Caco-2 (cell line): ENCODE measurements around the gene MAML1. TPM values are rescaled to one million over a fixed set of nuclear protein-coding genes. Genes with fewer than 3 reads are reported as not detected.

Experiments
- BruUV-seq: library from RNA; stranded (reverse); fragments of 400-500 nt; replicated peaks from 2 replicates; lab custom pipeline; 2021; lab: Mats Ljungman, UMichigan
- CTCF ChIA-PET: fragments of 300-600 bp; sonication (Branson Sonifier 250); formaldehyde crosslinking; loops from one replicate; lab custom pipeline; 2022; ENCODE audit warnings: antibody characterized with exemption; lab: Charles Lee
- POLR2A ChIA-PET: fragments of 300-600 bp; sonication (Branson Sonifier 250); formaldehyde crosslinking; loops from one replicate; lab custom pipeline; 2022; ENCODE audit warnings: antibody characterized with exemption; lab: Charles Lee
- DNase-seq, 2 experiments: peaks; one replicate each; pipeline versions ENCODE4 v3.0.0 to v3.0.0-alpha.2; 2020 to 2022
- H3K27me3 ChIP-seq: replicated peaks from 2 replicates; pipeline ENCODE4 v1.6.0; 2011; ENCODE audit warnings: low read length; ENCODE audit not compliant: control insufficient read depth, insufficient read depth
- H3K36me3 ChIP-seq: 2 replicates; pipeline ENCODE4 v1.5.1; 2011; ENCODE audit warnings: low read length; ENCODE audit not compliant: control insufficient read depth, insufficient read depth
- H3K4me1 ChIP-seq: fragments of 250-450 bp; sonication (Bioruptor Pico); 2 replicates; pipeline ENCODE4 v1.5.1; 2020; ENCODE audit warnings: mild to moderate bottlenecking
- H3K4me3 ChIP-seq: 2 replicates; pipeline ENCODE4 v1.5.1; 2011; ENCODE audit warnings: low read depth, mild to moderate bottlenecking, control low read depth, low read length
- H3K9me3 ChIP-seq: fragments of 250-450 bp; sonication (Bioruptor Pico); 2 replicates; pipeline ENCODE4 v1.5.1; 2020; ENCODE audit warnings: mild to moderate bottlenecking, moderate library complexity
- H3K27ac Mint-ChIP-seq: one replicate; pipeline ENCODE4 v1.8.0; 2022; ENCODE audit warnings: mixed read lengths; ENCODE audit not compliant: unreplicated experiment
- H3K27me3 Mint-ChIP-seq: one replicate; pipeline ENCODE4 v1.8.0; 2022; ENCODE audit warnings: mixed read lengths; ENCODE audit not compliant: insufficient read depth, unreplicated experiment
- H3K36me3 Mint-ChIP-seq: one replicate; pipeline ENCODE4 v1.8.0; 2022; ENCODE audit warnings: mild to moderate bottlenecking, mixed read lengths; ENCODE audit not compliant: insufficient read depth, unreplicated experiment
- H3K4me1 Mint-ChIP-seq: one replicate; pipeline ENCODE4 v1.8.0; 2022; ENCODE audit warnings: low read depth, mixed read lengths; ENCODE audit not compliant: unreplicated experiment
- H3K4me3 Mint-ChIP-seq: one replicate; pipeline ENCODE4 v1.8.0; 2022; ENCODE audit warnings: mild to moderate bottlenecking, moderate library complexity, mixed read lengths; ENCODE audit not compliant: unreplicated experiment
- H3K9me3 Mint-ChIP-seq: one replicate; pipeline ENCODE4 v1.8.0; 2022; ENCODE audit warnings: mixed read lengths; ENCODE audit not compliant: unreplicated experiment
- CTCF ChIP-seq, 2 experiments: fragments of 200-600 bp in 1 of 2; IDR thresholded peaks; 1 replicate in 1 of 2; 2 replicates in 1 of 2; pipeline versions ENCODE4 v1.5.1 to v1.8.0; 2011 to 2022; ENCODE audit warnings: antibody characterized with exemption in 1 of 2, control low read depth in 1 of 2, inconsistent platforms in 1 of 2, low read depth in 1 of 2, low read length in 1 of 2, mild to moderate bottlenecking in 1 of 2, moderate library complexity in 1 of 2; ENCODE audit not compliant: insufficient read depth in 1 of 2, severe bottlenecking in 1 of 2, unreplicated experiment in 1 of 2
- intact Hi-C: fragments of 100-400 bp; cut with micrococcal nuclease; formaldehyde crosslinking; loops from one replicate; pipeline ENCODE4 v1.10.0; 2022; ENCODE audit not compliant: unreplicated experiment
- total RNA-seq: library from RNA; stranded (reverse); gene quantifications from 2 replicates; pipeline ENCODE4 v1.2.3, GENCODE V29; 2022

Gene MAML1
- total RNA-seq, 1 experiment from 2014 or later, result 41.3 TPM

- Histone ChIP-seq H3K36me3 (no peaks in the 10 kb centered on the region; the same call in none of the 2 replicates), H3K27me3 (no peaks in the 10 kb centered on the region), H3K9me3 (no peaks in the 10 kb centered on the region), H3K4me3 (no peak overlapping the region), H3K4me1 (no peaks in the 10 kb centered on the region)
- H3K4me3 Mint-ChIP-seq, result no peak overlapping the region
- H3K4me1 Mint-ChIP-seq, result no peaks in the 10 kb centered on the region
- no peak overlapping the region for H3K27ac Mint-ChIP-seq
- CTCF ChIA-PET, result interaction anchor here (0.6 kb wide), 1 partner anchor 9 kb away, joined by 4 read pairs; no protein-coding TSS in a partner anchor
- DNase-seq, result no peak
- TF ChIP-seq CTCF (IDR thresholded peaks at IDR 0.05; ENCODE audit: insufficient read depth in 1 of 2, low read depth in 1 of 2, low read length in 1 of 2, severe bottlenecking in 1 of 2, unreplicated experiment in 1 of 2), result no peak
- no peaks in the 10 kb centered on the region for H3K27me3 Mint-ChIP-seq
- POLR2A ChIA-PET, result no interaction called here
- intact Hi-C loops, result no loop called here
- H3K9me3 Mint-ChIP-seq, result no peaks in the 10 kb centered on the region
- no TSS peak for BruUV-seq
- H3K36me3 Mint-ChIP-seq, result peaks cover 89% of the 10 kb centered on the region
Observed at GRCh38 chr5:179771311-179771895, 38.8 kb downstream of the MAML1 start.

- Histone ChIP-seq H3K4me1 (no peaks in the 10 kb centered on the region), H3K27me3 (no peaks in the 10 kb centered on the region), H3K36me3 (no peaks in the 10 kb centered on the region; the same call in none of the 2 replicates), H3K9me3 (no peaks in the 10 kb centered on the region), H3K4me3 (no peak overlapping the region)
- no TSS peak for BruUV-seq
- CTCF ChIA-PET, result no interaction called here
- intact Hi-C loops, result no loop called here
- Mint-ChIP-seq H3K4me3 (no peak overlapping the region), H3K27ac (no peak overlapping the region), H3K4me1 (no peaks in the 10 kb centered on the region), H3K36me3 (peaks cover 85% of the 10 kb centered on the region), H3K27me3 (no peaks in the 10 kb centered on the region), H3K9me3 (no peaks in the 10 kb centered on the region)
- POLR2A ChIA-PET, result no interaction called here
- DNase-seq, result no peak
- no peak for TF ChIP-seq CTCF (IDR thresholded peaks at IDR 0.05; ENCODE audit: insufficient read depth in 1 of 2, low read depth in 1 of 2, low read length in 1 of 2, severe bottlenecking in 1 of 2, unreplicated experiment in 1 of 2)
Observed at GRCh38 chr5:179772351-179772750, 39.7 kb downstream of the MAML1 start.

- Histone ChIP-seq H3K36me3 (no peaks in the 10 kb centered on the region; the same call in none of the 2 replicates), H3K4me1 (no peaks in the 10 kb centered on the region), H3K27me3 (no peaks in the 10 kb centered on the region), H3K9me3 (no peaks in the 10 kb centered on the region), H3K4me3 (no peak overlapping the region)
- no peak for DNase-seq
- ChIA-PET POLR2A (no interaction called here), CTCF (no interaction called here)
- BruUV-seq, result no TSS peak
- Mint-ChIP-seq H3K36me3 (peaks cover 86% of the 10 kb centered on the region), H3K4me3 (no peak overlapping the region), H3K27ac (no peak overlapping the region), H3K9me3 (no peaks in the 10 kb centered on the region), H3K4me1 (no peaks in the 10 kb centered on the region), H3K27me3 (no peaks in the 10 kb centered on the region)
- intact Hi-C loops, result no loop called here
- TF ChIP-seq CTCF (IDR thresholded peaks at IDR 0.05; ENCODE audit: insufficient read depth in 1 of 2, low read depth in 1 of 2, low read length in 1 of 2, severe bottlenecking in 1 of 2, unreplicated experiment in 1 of 2), result no peak
Observed at GRCh38 chr5:179773686-179774040, 41.0 kb downstream of the MAML1 start.
